K562 (cell line): ENCODE data around the gene PRR15L. TPM values are rescaled to one million over a fixed set of nuclear protein-coding genes. Genes with fewer than 3 reads are reported as not detected.
A peak's percentile ranks its signal among the peaks of the same experiment; 100 is the strongest.

Experiments
- ARID1B ChIP-seq: fragments of 450-650 bp; IDR thresholded peaks from 2 replicates; pipeline ENCODE4 v1.6.1; 2016; ENCODE audit warnings: antibody characterized with exemption, mild to moderate bottlenecking, inconsistent platforms
- CBFA2T2 ChIP-seq: fragments of 450-650 bp; conservative IDR thresholded peaks from 2 replicates; pipeline ENCODE4 v1.6.1; 2017; ENCODE audit warnings: mild to moderate bottlenecking
- CEBPG ChIP-seq, 3 experiments: fragments of 200-800 bp in 1 of 3; sonication (Bioruptor generic) in 1 of 3; sonication (generic) in 1 of 3; formaldehyde crosslinking in 1 of 3; IDR thresholded peaks in 2 of 3; conservative IDR thresholded peaks in 1 of 3; 2 replicates each; pipeline versions ENCODE4 v1.6.1 to v1.8.0; 2016 to 2022; ENCODE audit warnings: missing compliant biosample characterization in 2 of 3, missing genetic modification characterization in 2 of 3, mild to moderate bottlenecking in 1 of 3, missing genetic modification reagents in 1 of 3
- CTBP1 ChIP-seq: fragments of 450-650 bp; IDR thresholded peaks from 2 replicates; pipeline ENCODE4 v1.6.1; 2016; ENCODE audit warnings: borderline replicate concordance
- GATAD2B ChIP-seq: fragments of 450-650 bp; IDR thresholded peaks from 2 replicates; pipeline ENCODE4 v1.6.1; 2017; ENCODE audit warnings: mild to moderate bottlenecking, borderline replicate concordance
- ILK ChIP-seq: fragments of 450-650 bp; IDR thresholded peaks from 2 replicates; pipeline ENCODE4 v1.6.1; 2016; ENCODE audit warnings: missing genetic modification characterization, low read depth, mild to moderate bottlenecking, missing compliant biosample characterization, moderate library complexity, borderline replicate concordance
- LEF1 ChIP-seq: fragments of 450-650 bp; IDR thresholded peaks from 2 replicates; pipeline ENCODE4 v1.6.1; 2016; ENCODE audit warnings: mild to moderate bottlenecking
- POLR2AphosphoS5 ChIP-seq: IDR thresholded peaks from 2 replicates; pipeline ENCODE4 v1.6.1; 2011; ENCODE audit warnings: mild to moderate bottlenecking, low read depth, low read length, moderate library complexity; ENCODE audit not compliant: control insufficient read depth, insufficient read depth
- polyA plus RNA-seq, 8 experiments: library from polyadenylated mRNA; depleted of rRNA in 4 of 8; stranded (reverse) in 5 of 8; unstranded in 3 of 8; fragments of >200 nt; fragmentation: Nextera tagmentation in 2 of 8; fragmentation: Illumina TruSeq in 1 of 8; extraction: Ambion mirVana in 2 of 8; extraction: Trizol in 1 of 8; gene quantifications; 2 replicates each; pipeline versions ENCODE4 v1.2.1 to v1.2.3, GENCODE V29; 2011 to 2014; ENCODE audit warnings: inconsistent platforms in 1 of 8, missing spikeins in 1 of 8
- total RNA-seq, 7 experiments: library from RNA; depleted of rRNA in 6 of 7; stranded (reverse); fragments of >200 nt in 6 of 7; fragmentation: Illumina TruSeq in 2 of 7; extraction: Trizol in 2 of 7; gene quantifications; 2 replicates each; pipeline versions ENCODE4 v1.2.1 to v1.2.3, GENCODE V29; 2011 to 2021; ENCODE audit warnings: low replicate concordance in 1 of 7
- TF ChIP-seq, protein P1 (sequence below): sonication (generic); formaldehyde crosslinking; IDR thresholded peaks from 2 replicates; pipeline ENCODE4 v1.9.0; 2022; ENCODE audit warnings: mild to moderate bottlenecking, missing genetic modification reagents
- TF ChIP-seq, protein P2 (sequence below): sonication (generic); formaldehyde crosslinking; IDR thresholded peaks from 2 replicates; pipeline ENCODE4 v1.8.0; 2022; ENCODE audit warnings: missing genetic modification reagents, mild to moderate bottlenecking, moderate library complexity, borderline replicate concordance
- TF ChIP-seq, protein P3 (sequence below), 2 experiments: fragments of 450-650 bp in 1 of 2; IDR thresholded peaks; 2 replicates each; pipeline ENCODE4 v1.6.1; 2011 to 2017; ENCODE audit warnings: low read depth in 2 of 2, antibody characterized with exemption in 1 of 2, borderline replicate concordance in 1 of 2, low read length in 1 of 2, mild to moderate bottlenecking in 1 of 2, mixed read lengths in 1 of 2; ENCODE audit not compliant: control insufficient read depth in 1 of 2
- TF ChIP-seq, protein P4 (sequence below), 2 experiments: IDR thresholded peaks in 1 of 2; conservative IDR thresholded peaks in 1 of 2; 2 replicates each; pipeline ENCODE4 v1.6.1; 2016; ENCODE audit warnings: low read depth in 2 of 2, mild to moderate bottlenecking in 1 of 2, missing compliant biosample characterization in 1 of 2, missing genetic modification characterization in 1 of 2, moderate library complexity in 1 of 2
- TF ChIP-seq, protein P5 (sequence below): fragments of 450-650 bp; IDR thresholded peaks from 2 replicates; pipeline ENCODE4 v1.6.1; 2017; ENCODE audit warnings: antibody characterized with exemption, mild to moderate bottlenecking

PRR15L gene
- total and polyA plus RNA-seq, 9 of the 15 experiments (the other 6 are each of a cell fraction or from before 2014, with no cell fraction given) = 0.03 TPM; not detected in 8

DNA sequence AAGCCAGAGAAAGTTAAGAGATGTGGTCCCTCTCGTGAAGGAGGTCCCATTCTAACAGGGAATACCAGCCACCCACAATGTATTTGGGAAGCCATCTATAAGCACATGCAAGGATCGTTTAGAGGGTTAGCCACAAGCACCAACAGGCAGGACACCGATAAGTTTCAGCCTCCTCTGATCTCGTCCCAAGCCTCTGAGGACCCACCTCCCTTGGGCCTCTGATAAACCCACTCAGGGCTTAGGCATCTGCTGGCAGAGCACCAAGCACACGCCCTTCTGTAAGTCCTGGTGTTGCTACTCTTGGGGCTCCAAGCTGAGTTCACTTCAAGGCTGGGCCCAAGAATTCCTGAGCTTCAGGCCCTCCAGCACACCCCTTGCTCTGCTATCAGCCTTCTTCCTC lies 21.7 kb downstream of the PRR15L start (continued):
- TF ChIP-seq, protein P1, sequence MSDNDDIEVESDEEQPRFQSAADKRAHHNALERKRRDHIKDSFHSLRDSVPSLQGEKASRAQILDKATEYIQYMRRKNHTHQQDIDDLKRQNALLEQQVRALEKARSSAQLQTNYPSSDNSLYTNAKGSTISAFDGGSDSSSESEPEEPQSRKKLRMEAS (CRISPR knock-in tag) = peak; percentile 22; the same call in 1 of the 2 replicates
- TF ChIP-seq GATAD2B (0 out of 2 replicates have a peak, but pooled peaks have one; percentile 13), CTBP1 (peak; percentile 64; the same call in 1 of the 2 replicates), CBFA2T2 (peak; percentile 75), POLR2AphosphoS5 (peak; percentile 68; the same call in 1 of the 2 replicates), ILK (tag) (no peak), LEF1 (peak; percentile 46; the same call in 1 of the 2 replicates), CEBPG (CRISPR knock-in tag; IDR thresholded peaks at IDR 0.05) (no peak), CEBPG (tag; conservative IDR thresholded peaks at IDR 0.05 in 1 of 2, IDR thresholded peaks at IDR 0.05 in 1 of 2) (no peak), ARID1B (peak; percentile 82)
- TF ChIP-seq, protein P2, sequence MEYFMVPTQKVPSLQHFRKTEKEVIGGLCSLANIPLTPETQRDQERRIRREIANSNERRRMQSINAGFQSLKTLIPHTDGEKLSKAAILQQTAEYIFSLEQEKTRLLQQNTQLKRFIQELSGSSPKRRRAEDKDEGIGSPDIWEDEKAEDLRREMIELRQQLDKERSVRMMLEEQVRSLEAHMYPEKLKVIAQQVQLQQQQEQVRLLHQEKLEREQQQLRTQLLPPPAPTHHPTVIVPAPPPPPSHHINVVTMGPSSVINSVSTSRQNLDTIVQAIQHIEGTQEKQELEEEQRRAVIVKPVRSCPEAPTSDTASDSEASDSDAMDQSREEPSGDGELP (CRISPR knock-in tag) = peak; percentile 37; the same call in 1 of the 2 replicates
- TF ChIP-seq, protein P3, sequence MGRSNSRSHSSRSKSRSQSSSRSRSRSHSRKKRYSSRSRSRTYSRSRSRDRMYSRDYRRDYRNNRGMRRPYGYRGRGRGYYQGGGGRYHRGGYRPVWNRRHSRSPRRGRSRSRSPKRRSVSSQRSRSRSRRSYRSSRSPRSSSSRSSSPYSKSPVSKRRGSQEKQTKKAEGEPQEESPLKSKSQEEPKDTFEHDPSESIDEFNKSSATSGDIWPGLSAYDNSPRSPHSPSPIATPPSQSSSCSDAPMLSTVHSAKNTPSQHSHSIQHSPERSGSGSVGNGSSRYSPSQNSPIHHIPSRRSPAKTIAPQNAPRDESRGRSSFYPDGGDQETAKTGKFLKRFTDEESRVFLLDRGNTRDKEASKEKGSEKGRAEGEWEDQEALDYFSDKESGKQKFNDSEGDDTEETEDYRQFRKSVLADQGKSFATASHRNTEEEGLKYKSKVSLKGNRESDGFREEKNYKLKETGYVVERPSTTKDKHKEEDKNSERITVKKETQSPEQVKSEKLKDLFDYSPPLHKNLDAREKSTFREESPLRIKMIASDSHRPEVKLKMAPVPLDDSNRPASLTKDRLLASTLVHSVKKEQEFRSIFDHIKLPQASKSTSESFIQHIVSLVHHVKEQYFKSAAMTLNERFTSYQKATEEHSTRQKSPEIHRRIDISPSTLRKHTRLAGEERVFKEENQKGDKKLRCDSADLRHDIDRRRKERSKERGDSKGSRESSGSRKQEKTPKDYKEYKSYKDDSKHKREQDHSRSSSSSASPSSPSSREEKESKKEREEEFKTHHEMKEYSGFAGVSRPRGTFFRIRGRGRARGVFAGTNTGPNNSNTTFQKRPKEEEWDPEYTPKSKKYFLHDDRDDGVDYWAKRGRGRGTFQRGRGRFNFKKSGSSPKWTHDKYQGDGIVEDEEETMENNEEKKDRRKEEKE (IDR thresholded peaks at IDR 0.05; ENCODE audit: borderline replicate concordance in 1 of 2, control insufficient read depth in 1 of 2, low read depth in 2 of 2, low read length in 1 of 2) = no peak
- TF ChIP-seq, protein P4, sequence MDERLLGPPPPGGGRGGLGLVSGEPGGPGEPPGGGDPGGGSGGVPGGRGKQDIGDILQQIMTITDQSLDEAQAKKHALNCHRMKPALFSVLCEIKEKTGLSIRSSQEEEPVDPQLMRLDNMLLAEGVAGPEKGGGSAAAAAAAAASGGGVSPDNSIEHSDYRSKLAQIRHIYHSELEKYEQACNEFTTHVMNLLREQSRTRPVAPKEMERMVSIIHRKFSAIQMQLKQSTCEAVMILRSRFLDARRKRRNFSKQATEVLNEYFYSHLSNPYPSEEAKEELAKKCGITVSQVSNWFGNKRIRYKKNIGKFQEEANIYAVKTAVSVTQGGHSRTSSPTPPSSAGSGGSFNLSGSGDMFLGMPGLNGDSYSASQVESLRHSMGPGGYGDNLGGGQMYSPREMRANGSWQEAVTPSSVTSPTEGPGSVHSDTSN (CRISPR knock-in tag; IDR thresholded peaks at IDR 0.05; ENCODE audit: low read depth) = no peak
- TF ChIP-seq, protein P4 (tag; conservative IDR thresholded peaks at IDR 0.05; ENCODE audit: low read depth) = no peak
- TF ChIP-seq, protein P5, sequence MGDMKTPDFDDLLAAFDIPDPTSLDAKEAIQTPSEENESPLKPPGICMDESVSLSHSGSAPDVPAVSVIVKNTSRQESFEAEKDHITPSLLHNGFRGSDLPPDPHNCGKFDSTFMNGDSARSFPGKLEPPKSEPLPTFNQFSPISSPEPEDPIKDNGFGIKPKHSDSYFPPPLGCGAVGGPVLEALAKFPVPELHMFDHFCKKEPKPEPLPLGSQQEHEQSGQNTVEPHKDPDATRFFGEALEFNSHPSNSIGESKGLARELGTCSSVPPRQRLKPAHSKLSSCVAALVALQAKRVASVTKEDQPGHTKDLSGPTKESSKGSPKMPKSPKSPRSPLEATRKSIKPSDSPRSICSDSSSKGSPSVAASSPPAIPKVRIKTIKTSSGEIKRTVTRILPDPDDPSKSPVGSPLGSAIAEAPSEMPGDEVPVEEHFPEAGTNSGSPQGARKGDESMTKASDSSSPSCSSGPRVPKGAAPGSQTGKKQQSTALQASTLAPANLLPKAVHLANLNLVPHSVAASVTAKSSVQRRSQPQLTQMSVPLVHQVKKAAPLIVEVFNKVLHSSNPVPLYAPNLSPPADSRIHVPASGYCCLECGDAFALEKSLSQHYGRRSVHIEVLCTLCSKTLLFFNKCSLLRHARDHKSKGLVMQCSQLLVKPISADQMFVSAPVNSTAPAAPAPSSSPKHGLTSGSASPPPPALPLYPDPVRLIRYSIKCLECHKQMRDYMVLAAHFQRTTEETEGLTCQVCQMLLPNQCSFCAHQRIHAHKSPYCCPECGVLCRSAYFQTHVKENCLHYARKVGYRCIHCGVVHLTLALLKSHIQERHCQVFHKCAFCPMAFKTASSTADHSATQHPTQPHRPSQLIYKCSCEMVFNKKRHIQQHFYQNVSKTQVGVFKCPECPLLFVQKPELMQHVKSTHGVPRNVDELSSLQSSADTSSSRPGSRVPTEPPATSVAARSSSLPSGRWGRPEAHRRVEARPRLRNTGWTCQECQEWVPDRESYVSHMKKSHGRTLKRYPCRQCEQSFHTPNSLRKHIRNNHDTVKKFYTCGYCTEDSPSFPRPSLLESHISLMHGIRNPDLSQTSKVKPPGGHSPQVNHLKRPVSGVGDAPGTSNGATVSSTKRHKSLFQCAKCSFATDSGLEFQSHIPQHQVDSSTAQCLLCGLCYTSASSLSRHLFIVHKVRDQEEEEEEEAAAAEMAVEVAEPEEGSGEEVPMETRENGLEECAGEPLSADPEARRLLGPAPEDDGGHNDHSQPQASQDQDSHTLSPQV = peak; percentile 80
